ENCODE data around the gene ACTG1. TPM values are rescaled to one million over a fixed set of nuclear protein-coding genes. Genes with fewer than 3 reads are reported as not detected.

ACTG1 gene
- total RNA-seq, 2 donors from 2014 or later: 3,767 to 4,413 TPM

GRCh38 chr17:81479175-81480071, 33.2 kb downstream of the ACTG1 start:
- DNase-seq (no peak), ATAC-seq (no peak)
- intact Hi-C loops (cut with DNase I, micrococcal nuclease): loop anchor here in 1 of 2 donors (10.0 kb wide), 1 partner anchor 225 kb away; no protein-coding TSS in a partner anchor

GRCh38 chr17:81478119-81478518, 34.5 kb downstream of the ACTG1 start:
- ATAC-seq (no peak), DNase-seq (no peak)
- intact Hi-C loops (cut with DNase I, micrococcal nuclease): no loop called here

- intact Hi-C loops (cut with DNase I, micrococcal nuclease): no loop called here
- DNase-seq: no peak
- no peak for ATAC-seq
Observed at GRCh38 chr17:81477173-81477572, 35.4 kb downstream of the ACTG1 start.

GRCh38 chr17:81476635-81477034, 36.0 kb downstream of the ACTG1 start:
- DNase-seq (no peak), ATAC-seq (no peak)
- intact Hi-C loops (cut with DNase I, micrococcal nuclease): no loop called here

GRCh38 chr17:81476097-81476496, 36.5 kb downstream of the ACTG1 start:
- intact Hi-C loops (cut with DNase I, micrococcal nuclease): no loop called here
- no peak for ATAC-seq
- no peak for DNase-seq

- no peak for ATAC-seq
- intact Hi-C loops (cut with DNase I, micrococcal nuclease): no loop called here
- no peak for DNase-seq
Observed at GRCh38 chr17:81474958-81475357, 37.6 kb downstream of the ACTG1 start.

- no peak for ATAC-seq
- no peak for DNase-seq
- intact Hi-C loops (cut with DNase I, micrococcal nuclease): no loop called here
Observed at GRCh38 chr17:81473019-81473418, 39.6 kb downstream of the ACTG1 start.

- intact Hi-C loops (cut with DNase I, micrococcal nuclease): no loop called here
- ATAC-seq: peak; percentile 38
- peak; percentile 49 to 76 for DNase-seq
Observed at GRCh38 chr17:81471818-81472456, 40.7 kb downstream of the ACTG1 start.

- intact Hi-C loops (cut with DNase I, micrococcal nuclease): no loop called here
- DNase-seq (no peak), ATAC-seq (no peak)
Observed at GRCh38 chr17:81470944-81471817, 41.4 kb downstream of the ACTG1 start.

- no peak for DNase-seq
- ATAC-seq: no peak
- intact Hi-C loops (cut with DNase I, micrococcal nuclease): no loop called here
Observed at GRCh38 chr17:81470270-81470943, 42.2 kb downstream of the ACTG1 start.

- ATAC-seq (no peak), DNase-seq (no peak)
- intact Hi-C loops (cut with DNase I, micrococcal nuclease): no loop called here
Observed at GRCh38 chr17:81469266-81469665, 43.3 kb downstream of the ACTG1 start.

GRCh38 chr17:81468770-81469121, 43.9 kb downstream of the ACTG1 start:
- DNase-seq (no peak), ATAC-seq (peak; percentile 15)
- intact Hi-C loops (cut with DNase I, micrococcal nuclease): no loop called here

- DNase-seq (no peak), ATAC-seq (peak; percentile 22)
- intact Hi-C loops (cut with DNase I, micrococcal nuclease): no loop called here
Observed at GRCh38 chr17:81468111-81468769, 44.4 kb downstream of the ACTG1 start.

GRCh38 chr17:81466564-81467472, 45.8 kb downstream of the ACTG1 start:
- DNase-seq (no peak), ATAC-seq (no peak)
- intact Hi-C loops (cut with DNase I, micrococcal nuclease): no loop called here

- DNase-seq: no peak
- ATAC-seq: no peak
- intact Hi-C loops (cut with DNase I, micrococcal nuclease): no loop called here
Observed at GRCh38 chr17:81465910-81466309, 46.7 kb downstream of the ACTG1 start.

GRCh38 chr17:81464586-81464985, 48.0 kb downstream of the ACTG1 start:
- intact Hi-C loops (cut with DNase I, micrococcal nuclease): no loop called here
- DNase-seq (no peak), ATAC-seq (no peak)

GRCh38 chr17:81463506-81463905, 49.1 kb downstream of the ACTG1 start:
- intact Hi-C loops (cut with DNase I, micrococcal nuclease): no loop called here
- ATAC-seq (no peak), DNase-seq (no peak)

All from left colon (tissue), 2 donors.